Suprapubic skin (tissue), 4 donors: ENCODE results near the gene VPS26A. TPM values are rescaled to one million over a fixed set of nuclear protein-coding genes. Genes with fewer than 3 reads are reported as not detected.

Experiments
- DNase-seq, 2 donors: peaks; one replicate each; pipeline ENCODE4 v3.0.0-alpha.2; 2019; ENCODE audit warnings: low spot score in 2 of 2
- H3K27ac ChIP-seq: fragments of 200-600 bp; sonication (generic); one replicate; pipeline ENCODE4 v1.5.1; 2019
- H3K27me3 ChIP-seq: fragments of 200-600 bp; sonication (generic); one replicate; pipeline ENCODE4 v1.5.1; 2019
- H3K36me3 ChIP-seq: fragments of 200-600 bp; sonication (generic); one replicate; pipeline ENCODE4 v1.5.1; 2019
- H3K4me1 ChIP-seq: fragments of 200-600 bp; sonication (generic); one replicate; pipeline ENCODE4 v1.5.1; 2019
- H3K4me3 ChIP-seq: fragments of 200-600 bp; sonication (generic); one replicate; pipeline ENCODE4 v1.5.1; 2019; ENCODE audit warnings: mild to moderate bottlenecking
- H3K9me3 ChIP-seq: fragments of 200-600 bp; sonication (generic); one replicate; pipeline ENCODE4 v1.5.1; 2019
- EP300 ChIP-seq: sonication (generic); formaldehyde crosslinking; IDR thresholded peaks from one replicate; pipeline ENCODE4 v1.6.1; 2017; ENCODE audit warnings: antibody characterized with exemption
- POLR2A ChIP-seq, 2 donors: fragments of 450-650 bp; IDR thresholded peaks; one replicate each; pipeline ENCODE4 v1.6.1; 2017; ENCODE audit warnings: antibody characterized with exemption in 2 of 2, mild to moderate bottlenecking in 2 of 2, moderate library complexity in 2 of 2
- POLR2AphosphoS5 ChIP-seq, 3 donors: sonication (generic); formaldehyde crosslinking; IDR thresholded peaks; one replicate each; pipeline ENCODE4 v1.6.1; 2017; ENCODE audit warnings: antibody characterized with exemption in 3 of 3
- WGBS: methylation state at CpG from one replicate; pipeline ENCODE4 v1.1.5; 2018; 5-methylcytosine and 5-hydroxymethylcytosine counted together
- total RNA-seq, 4 donors: library from RNA; depleted of rRNA; stranded (reverse); fragments of >200 nt; gene quantifications; one replicate each; pipeline ENCODE4 v1.1.0, GENCODE V29; 2016
- TF ChIP-seq, protein P1 (sequence below), 2 donors: fragments of 200-600 bp in 1 of 2; fragments of 450-650 bp in 1 of 2; sonication (generic) in 1 of 2; IDR thresholded peaks; one replicate each; pipeline ENCODE4 v1.5.1; 2016 to 2019; ENCODE audit warnings: antibody characterized with exemption in 2 of 2, mild to moderate bottlenecking in 1 of 2, moderate library complexity in 1 of 2

The VPS26A gene
- total RNA-seq, 4 donors from 2014 or later: 29.9 to 33.4 (median 32.1) TPM

DNA sequence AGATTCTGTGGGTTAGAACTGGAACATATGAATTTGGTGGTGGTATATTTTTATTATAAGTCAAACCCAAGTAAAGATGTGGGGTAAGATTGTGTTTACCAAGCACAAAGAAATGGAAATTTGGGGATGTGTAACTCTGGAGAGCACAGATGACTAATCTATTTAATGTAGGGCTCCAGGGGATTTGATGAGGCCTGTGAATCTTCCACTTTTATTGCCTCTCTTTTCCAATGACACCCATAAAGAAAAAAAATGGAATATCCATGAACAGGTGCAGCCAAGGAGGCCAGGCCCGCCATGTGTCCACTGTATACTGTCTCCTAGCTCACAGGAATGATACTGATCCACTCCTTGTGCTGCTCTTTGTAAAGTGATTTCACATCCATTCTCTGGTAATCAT, 33.3 kb upstream of the VPS26A start:
- TF ChIP-seq POLR2A (IDR thresholded peaks at IDR 0.05) (no peak), EP300 (no peak), POLR2AphosphoS5 (IDR thresholded peaks at IDR 0.05) (no peak)
- TF ChIP-seq, protein P1, sequence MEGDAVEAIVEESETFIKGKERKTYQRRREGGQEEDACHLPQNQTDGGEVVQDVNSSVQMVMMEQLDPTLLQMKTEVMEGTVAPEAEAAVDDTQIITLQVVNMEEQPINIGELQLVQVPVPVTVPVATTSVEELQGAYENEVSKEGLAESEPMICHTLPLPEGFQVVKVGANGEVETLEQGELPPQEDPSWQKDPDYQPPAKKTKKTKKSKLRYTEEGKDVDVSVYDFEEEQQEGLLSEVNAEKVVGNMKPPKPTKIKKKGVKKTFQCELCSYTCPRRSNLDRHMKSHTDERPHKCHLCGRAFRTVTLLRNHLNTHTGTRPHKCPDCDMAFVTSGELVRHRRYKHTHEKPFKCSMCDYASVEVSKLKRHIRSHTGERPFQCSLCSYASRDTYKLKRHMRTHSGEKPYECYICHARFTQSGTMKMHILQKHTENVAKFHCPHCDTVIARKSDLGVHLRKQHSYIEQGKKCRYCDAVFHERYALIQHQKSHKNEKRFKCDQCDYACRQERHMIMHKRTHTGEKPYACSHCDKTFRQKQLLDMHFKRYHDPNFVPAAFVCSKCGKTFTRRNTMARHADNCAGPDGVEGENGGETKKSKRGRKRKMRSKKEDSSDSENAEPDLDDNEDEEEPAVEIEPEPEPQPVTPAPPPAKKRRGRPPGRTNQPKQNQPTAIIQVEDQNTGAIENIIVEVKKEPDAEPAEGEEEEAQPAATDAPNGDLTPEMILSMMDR (IDR thresholded peaks at IDR 0.05): no peak
- H3K9me3 ChIP-seq: no peaks in the 10 kb centered on the region
- peak overlapping the region; percentile 44 for H3K4me3 ChIP-seq
- DNase-seq: no peak
- no peak overlapping the region for H3K27ac ChIP-seq
- H3K4me1 ChIP-seq: peaks cover 10% of the 10 kb centered on the region
- no peaks in the 10 kb centered on the region for H3K36me3 ChIP-seq
- WGBS: 69% methylated on average over 1 of the region's 1 CpG
- H3K27me3 ChIP-seq: no peaks in the 10 kb centered on the region

- H3K9me3 ChIP-seq: no peaks in the 10 kb centered on the region
- WGBS: 70% methylated on average over 8 of the region's 8 CpGs
- DNase-seq: no peak
- peak overlapping the region; percentile 44 for H3K4me3 ChIP-seq
- H3K27ac ChIP-seq: no peak overlapping the region
- no peaks in the 10 kb centered on the region for H3K36me3 ChIP-seq
- TF ChIP-seq, protein P1 (IDR thresholded peaks at IDR 0.05): no peak
- TF ChIP-seq POLR2A (IDR thresholded peaks at IDR 0.05) (no peak), EP300 (no peak), POLR2AphosphoS5 (IDR thresholded peaks at IDR 0.05) (no peak)
- peaks cover 10% of the 10 kb centered on the region for H3K4me1 ChIP-seq
- H3K27me3 ChIP-seq: no peaks in the 10 kb centered on the region
These were observed 32.8 kb upstream of the VPS26A start for GRCh38 chr10:69091143-69091651.

GRCh38 chr10:69092959-69093850, 30.8 kb upstream of the VPS26A start:
- H3K4me3 ChIP-seq: no peak overlapping the region
- H3K27ac ChIP-seq: no peak overlapping the region
- DNase-seq: peak; percentile 78 to 82
- no peaks in the 10 kb centered on the region for H3K9me3 ChIP-seq
- TF ChIP-seq, protein P1 (IDR thresholded peaks at IDR 0.05): peak; percentile 65 to 76
- no peak for TF ChIP-seq POLR2A (IDR thresholded peaks at IDR 0.05)
- no peaks in the 10 kb centered on the region for H3K27me3 ChIP-seq
- H3K4me1 ChIP-seq: peaks cover 6% of the 10 kb centered on the region
- no peaks in the 10 kb centered on the region for H3K36me3 ChIP-seq
- WGBS: 44% methylated on average over 17 of the region's 17 CpGs

GRCh38 chr10:69093933-69094332, 30.0 kb upstream of the VPS26A start:
- H3K36me3 ChIP-seq: peaks cover 3% of the 10 kb centered on the region
- H3K4me1 ChIP-seq: peaks cover 6% of the 10 kb centered on the region
- no peak for DNase-seq
- H3K4me3 ChIP-seq: no peak overlapping the region
- no peak for TF ChIP-seq POLR2A (IDR thresholded peaks at IDR 0.05)
- H3K27ac ChIP-seq: no peak overlapping the region
- WGBS: 77% methylated on average over 1 of the region's 1 CpG
- H3K27me3 ChIP-seq: no peaks in the 10 kb centered on the region
- H3K9me3 ChIP-seq: no peaks in the 10 kb centered on the region

DNA sequence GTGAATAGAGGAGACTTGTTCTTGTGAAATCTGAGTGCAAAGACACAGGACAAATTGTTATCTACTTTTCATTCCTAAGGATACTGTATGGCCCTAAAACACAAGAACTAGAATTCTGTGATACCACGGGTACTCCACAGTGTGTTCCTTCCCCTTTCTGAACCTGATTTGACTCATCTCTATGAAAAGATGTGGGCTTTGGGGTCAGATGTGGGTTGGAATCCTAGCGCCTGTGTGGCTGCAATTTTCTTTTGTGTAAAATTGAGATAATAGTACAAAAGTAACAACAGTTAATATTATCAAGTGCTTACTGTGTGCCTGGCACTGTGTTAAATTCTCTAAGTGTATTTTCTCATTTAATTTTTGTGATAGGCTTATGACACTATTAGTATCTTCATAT, 27.9 kb upstream of the VPS26A start:
- H3K36me3 ChIP-seq: peaks cover 3% of the 10 kb centered on the region
- H3K27me3 ChIP-seq: no peaks in the 10 kb centered on the region
- DNase-seq: peak in 1 of 2 donors; percentile 9
- WGBS: 85% methylated on average over 2 of the region's 2 CpGs
- no peak for TF ChIP-seq POLR2AphosphoS5 (IDR thresholded peaks at IDR 0.05)
- TF ChIP-seq, protein P1 (IDR thresholded peaks at IDR 0.05): no peak
- no peak for TF ChIP-seq EP300
- TF ChIP-seq POLR2A (IDR thresholded peaks at IDR 0.05): no peak
- H3K27ac ChIP-seq: no peak overlapping the region
- H3K4me3 ChIP-seq: no peak overlapping the region
- peaks cover 6% of the 10 kb centered on the region for H3K4me1 ChIP-seq
- H3K9me3 ChIP-seq: no peaks in the 10 kb centered on the region
